GM21367 (cell line): Measurements from ENCODE around the gene GNG4.
"Not testable (repeated sequence)": the region's sequence is repeated elsewhere in the genome, so short reads cannot be mapped to it uniquely, and the experiment has no call there.

Source experiments
- ATAC-seq: cut with Tn5 transposase; IDR thresholded peaks from one replicate; pipeline ENCODE4 v1.9.1; 2021; ENCODE audit not compliant: unreplicated experiment

The GNG4 gene

DNA sequence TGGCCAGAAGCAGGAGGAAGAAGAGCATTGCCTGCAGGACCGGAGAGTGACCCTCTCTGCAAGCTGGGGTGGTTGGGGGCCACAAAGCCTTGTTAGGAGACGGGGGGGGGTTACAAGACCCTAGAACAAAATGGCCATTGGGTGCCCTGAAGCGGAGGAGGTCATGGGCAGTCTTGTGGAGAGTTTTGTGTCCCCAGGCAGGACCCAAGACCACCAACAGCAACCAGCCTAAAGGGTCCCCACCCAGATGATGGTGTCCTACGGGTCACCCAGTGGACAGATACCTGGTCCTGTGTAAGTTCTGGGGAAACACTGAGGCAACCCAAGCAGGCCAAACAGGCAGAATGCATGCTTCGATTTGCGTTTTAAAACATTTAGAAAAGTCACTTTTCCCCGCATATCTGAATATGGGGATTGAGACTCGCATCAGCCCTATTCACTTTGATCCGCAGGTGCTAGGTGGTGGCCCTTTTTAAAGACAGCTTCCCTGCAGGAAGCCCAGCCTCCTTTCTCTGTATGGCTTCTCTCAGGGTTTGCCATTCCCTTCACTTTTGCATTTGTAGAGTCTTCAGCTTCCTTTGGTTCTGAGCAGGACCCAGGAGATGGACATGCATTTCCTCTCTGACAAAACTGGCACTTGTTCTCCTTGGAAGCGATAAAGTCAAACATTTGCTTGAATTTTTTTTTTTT, 21.1 kb downstream of the GNG4 start:
- ATAC-seq = no peak

DNA sequence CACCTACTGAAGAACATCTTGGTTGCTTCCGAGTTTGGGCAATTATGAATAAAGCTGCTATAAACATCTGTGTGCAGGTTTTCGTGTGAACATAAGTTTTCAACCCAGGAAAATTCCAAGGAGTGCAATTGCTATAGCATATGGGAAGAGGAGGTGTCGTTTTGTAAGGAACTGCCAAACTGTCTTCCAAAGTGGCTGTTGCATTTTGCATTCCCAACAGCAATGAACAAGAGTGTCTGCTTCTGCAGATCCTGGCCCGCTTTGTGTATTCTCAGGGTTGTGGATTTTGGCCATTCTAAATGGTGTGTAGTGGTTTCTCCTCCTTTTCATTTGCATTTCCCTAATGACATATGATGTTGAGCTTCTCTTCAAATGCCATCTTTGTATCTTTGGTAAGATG, 23.8 kb downstream of the GNG4 start:
- no peak for ATAC-seq

DNA sequence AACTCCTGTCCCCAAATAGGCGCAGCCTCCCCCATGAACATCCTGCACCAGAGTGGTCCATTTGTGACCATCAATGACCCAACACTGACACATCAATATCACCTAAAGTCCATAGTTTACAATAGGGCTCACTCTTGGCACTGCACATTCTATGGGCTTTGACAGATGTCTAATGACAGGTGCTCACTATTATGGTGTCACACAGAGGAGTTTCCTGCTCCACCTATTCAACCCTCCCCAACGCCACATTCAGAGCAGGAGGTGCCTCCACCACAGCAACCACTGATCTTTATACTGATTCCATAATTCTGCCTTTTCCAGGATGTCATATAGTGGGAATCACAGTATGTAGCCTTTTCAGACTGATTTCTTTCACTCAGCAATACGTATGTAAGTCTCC, 24.2 kb downstream of the GNG4 start:
- ATAC-seq = no peak

DNA sequence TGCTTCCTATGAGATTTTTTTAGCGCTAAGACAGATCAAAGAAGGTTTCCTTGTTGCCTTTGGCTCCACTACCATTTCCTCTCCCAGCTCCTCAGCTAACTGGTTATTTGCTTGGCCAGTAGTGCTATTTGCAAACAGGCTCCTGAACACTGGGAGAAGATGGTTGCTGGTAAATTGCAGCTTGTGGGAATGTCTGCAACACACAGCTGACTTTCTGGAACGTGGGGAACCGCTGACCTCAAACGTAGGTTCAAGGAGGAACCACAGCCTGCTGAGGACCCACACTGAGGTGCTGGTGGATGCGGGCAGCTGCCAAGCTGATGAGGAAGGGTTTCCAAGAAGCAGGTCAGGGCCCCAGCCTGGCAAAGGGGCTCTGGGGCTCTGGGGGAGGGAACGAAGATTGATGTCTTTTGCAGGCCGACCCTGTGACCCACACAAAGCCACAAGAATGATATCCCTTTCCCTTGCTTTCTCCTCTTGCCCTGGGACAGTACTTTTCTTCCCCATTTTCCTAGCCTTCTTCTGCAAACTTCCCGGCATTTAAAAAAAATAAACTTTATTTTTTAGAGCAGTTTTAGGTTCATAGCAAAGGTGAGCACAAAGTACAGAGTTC, 24.8 kb downstream of the GNG4 start:
- ATAC-seq = no peak

DNA sequence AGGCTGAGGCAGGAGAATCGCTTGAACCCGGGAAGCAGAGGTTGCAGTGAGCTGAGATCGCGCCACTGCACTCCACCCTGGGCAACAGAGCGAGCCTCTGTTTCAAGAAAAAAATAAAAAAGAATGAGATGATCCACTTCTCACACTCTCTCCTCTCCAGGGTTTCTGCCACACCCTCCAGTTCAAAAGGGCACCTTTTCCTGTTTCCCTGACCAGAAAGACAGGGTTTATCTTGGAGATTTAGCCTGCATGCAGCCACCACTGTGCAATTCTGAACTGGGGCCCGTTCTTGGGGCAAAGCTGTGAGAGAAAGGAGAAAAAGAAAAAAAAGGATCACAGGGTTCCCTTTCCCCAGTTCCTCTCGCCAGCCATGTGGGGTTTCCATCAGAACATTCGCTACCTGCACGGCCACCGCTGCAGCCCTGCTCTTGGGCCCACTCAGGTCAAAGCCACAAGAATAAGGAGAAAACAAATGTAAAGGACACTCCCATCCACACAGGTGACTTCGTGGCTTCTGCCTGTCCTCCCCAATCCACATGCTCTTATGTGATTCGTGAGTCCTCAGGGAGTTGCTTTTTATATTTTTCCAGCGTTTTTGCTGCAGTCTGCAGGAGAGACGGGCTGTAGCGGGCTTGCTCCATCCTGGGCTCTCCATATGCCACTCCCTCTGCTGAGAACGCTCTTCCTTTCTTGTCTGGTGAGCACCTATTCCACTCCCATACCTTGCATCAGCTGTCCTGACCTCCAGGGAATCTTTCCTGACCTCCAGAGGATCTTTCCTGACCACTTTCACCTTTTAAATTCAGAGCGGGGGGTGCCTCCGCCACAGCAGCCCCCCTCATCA, 26.4 kb downstream of the GNG4 start:
- ATAC-seq = no peak

DNA sequence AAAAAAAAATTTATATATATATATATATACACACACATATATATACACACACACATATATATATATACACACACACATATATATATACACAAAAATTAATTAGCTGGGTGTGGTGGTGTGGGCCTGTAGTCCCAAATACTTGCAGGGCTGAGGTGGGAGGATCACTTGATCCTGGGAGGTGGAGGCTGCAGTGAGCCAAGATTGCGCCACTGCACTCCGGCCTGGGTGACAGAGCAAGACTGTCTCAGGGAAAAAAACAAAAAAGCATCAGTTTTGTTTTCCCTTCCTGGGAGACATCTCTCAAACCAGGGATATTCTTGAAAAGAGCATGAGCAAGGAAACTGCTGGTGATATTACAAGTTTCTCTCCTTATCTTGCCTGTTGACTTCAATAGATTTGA, 30.4 kb downstream of the GNG4 start:
- not testable (repeated sequence) for ATAC-seq

DNA sequence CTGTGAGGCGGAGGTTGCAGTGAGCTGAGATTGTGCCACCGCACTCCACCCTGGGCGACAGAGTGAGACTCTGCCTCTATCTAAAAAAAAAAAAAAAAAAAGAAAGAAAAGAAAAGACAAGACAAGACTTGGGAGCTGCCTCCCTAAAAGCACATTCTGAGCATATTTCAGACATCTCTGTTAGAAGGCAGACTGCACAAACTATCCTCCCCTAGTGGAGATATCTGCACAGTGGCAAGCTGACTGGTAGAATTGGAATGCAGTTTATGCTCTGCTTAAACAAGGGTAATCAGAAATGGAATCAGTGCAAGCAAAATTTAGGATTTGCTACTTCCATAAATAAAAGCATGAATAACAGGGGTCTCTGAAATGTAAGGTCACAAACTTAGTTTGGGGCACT, 31.8 kb downstream of the GNG4 start:
- no peak for ATAC-seq

DNA sequence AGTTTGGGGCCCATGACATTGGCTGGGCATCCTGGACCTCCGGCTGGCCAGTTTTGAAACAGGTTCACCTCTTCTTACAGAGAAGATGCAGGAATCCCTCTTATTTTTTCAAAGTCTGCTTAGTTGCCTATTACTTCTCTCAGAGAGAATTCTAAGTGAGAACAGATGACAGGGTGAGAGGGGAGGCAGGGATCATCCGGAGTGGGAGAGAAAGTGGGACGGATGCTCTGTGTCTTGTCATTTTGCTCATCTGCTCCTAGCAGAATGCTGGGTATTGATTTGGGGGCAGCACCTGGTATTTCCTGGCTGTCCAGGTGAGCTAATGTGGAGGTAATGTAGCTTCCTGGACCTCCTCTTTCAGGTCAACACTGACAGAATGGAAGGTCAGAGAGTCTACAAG, 32.4 kb downstream of the GNG4 start:
- ATAC-seq = no peak

DNA sequence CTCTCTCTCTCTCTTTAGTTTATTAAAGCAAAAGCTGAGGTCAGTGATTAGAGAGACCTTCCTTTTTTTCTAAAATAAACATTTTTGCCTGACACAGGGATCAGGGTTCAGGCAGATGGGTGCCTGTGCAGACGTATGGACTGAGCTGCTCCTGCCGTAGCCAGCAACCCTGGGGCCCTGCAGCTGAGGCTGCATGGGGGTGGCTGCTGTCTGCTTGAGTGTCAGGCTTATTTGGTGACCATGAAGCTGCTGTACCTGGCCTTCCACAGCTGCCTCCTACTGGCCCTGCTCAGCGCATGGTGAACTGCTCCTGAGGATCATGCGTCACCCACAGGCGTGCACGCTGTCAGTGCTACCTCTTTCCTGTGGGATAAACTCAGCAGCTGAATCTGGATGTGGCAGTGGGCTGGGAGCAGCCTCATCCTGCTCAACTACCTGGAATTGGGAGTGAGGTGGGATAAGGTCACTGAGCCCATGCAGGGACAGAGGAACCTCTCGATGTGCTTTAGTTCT, 35.1 kb downstream of the GNG4 start:
- no peak for ATAC-seq

DNA sequence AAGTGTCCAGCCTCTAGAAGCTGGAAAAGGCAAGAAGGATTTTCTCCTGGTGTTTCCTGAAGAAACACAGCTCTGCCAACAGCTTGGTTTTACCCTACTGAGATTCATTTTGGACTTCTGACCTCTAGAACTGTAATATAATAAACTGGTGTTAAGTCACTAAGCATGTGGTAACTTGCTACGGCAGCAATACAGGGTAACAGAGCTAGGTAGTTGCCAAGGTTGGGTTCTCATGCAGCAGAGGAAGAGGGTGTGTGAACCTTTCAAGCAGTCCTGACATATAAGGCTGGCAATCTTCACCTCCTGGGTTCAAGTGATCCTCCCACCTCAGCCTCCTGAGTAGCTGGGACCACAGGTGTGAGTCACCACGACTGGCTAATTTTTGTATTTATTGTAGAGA, 36.0 kb downstream of the GNG4 start:
- ATAC-seq = no peak

DNA sequence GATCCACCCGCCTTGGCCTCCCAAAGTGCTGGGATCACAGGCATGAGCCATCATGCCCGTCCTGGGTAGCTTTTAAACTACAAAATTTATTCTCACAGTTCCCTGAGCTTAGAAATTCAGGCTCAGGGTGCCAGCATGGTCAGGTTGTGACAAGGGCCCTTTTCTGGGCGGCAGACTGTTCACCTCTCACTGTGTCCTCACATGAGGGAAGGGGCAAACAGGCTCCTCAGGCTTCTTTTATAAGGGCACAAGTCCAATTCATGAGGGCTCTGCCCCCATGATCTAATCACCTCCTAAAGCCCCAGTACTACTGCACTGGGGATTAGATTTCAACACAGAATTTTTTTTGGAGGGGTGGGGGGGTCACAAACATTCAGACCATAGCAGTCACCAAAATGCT, 36.8 kb downstream of the GNG4 start:
- no peak for ATAC-seq

DNA sequence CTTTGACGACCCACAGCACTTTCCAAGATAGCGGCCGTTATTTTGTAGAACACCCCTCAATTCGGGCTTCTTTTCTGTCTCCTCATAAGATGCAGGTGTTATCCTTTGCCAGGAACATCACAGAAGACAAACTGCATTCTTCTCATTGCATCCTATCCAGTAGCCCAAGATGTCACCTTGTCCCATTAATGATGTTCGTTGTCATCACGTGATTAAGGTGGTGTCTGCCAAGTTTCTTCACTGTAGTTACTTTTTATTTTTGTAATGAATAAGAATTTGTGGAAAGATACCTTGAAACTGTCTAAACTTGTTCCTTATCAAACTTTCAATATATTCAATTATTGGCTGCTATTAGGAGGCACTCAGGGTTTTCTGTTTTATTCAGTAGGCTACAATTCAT, 39.4 kb downstream of the GNG4 start:
- ATAC-seq = no peak

DNA sequence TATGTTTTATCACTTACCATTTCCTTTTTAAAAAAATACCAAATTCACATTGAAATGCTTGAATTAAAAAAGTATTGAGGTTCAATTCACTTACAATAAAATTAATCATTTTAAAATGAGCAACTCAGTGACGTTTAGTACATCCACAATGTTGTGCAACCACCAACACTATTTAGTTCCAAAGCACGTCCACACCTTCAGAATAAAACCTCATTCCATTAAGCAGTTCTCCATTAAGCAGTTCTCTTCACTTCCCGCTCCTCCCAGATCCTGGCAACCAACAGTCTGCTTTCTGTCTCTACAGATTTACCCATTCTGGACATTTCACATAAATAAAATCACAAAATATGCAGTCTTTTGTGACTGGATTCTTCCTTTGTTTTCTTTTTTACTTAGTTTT, 41.3 kb downstream of the GNG4 start:
- no peak for ATAC-seq

DNA sequence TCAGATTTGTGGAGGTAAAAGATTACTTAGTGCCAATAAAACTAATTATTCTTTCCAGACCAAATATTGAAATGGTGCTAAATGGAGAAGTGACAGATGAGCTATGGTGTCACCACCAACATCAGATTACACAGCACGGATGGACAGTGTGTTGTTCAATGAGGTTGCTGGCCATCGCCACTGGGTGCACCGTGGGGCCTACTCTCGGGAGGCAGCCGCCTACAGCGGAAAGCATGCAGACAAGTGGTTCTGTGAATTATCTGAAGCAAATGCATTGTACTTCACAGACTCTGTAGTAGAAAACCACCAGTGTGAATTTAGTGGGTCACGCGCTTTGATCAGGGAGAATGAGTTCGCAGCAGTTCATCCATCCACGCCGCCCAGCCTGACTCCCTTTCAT, 42.3 kb downstream of the GNG4 start:
- ATAC-seq = no peak

DNA sequence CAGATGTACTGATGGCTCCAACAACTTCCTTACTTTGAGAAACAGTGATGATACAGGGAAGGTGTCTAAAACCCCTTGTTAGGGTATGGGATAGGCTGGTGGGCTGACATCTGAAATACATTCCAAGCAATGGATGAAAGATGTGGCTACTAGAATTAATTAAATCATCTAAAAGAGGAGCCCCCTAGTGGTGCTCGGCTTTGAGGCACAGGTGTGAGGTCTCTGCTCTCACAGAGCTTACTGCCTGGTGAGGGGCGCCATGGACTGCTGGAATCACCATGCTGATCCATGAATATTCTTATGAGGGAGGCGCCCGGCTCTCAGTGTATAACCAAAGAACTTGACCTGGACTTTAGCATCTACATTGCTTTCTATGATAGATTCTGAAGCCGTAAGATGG, 48.5 kb downstream of the GNG4 start:
- ATAC-seq = no peak

DNA sequence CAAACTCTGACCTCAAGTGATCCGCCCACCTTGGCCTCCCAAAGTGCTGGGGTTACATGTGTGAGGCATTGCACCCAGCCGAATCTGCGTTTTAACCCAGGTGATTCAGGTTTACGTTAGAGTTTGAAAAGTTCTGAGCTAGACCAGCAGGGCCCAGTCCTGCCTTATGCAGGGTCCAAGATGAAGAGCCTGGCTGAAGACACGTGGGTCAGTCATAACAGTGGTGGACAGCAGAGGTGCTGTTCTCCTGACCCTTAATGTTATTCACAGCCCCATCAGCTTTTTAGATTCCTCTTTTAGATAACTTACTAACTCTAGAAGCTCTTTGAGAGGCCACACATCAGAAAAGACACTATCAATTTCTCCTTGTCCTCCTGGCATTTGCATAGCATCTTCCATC, 50.0 kb downstream of the GNG4 start:
- ATAC-seq = no peak

DNA sequence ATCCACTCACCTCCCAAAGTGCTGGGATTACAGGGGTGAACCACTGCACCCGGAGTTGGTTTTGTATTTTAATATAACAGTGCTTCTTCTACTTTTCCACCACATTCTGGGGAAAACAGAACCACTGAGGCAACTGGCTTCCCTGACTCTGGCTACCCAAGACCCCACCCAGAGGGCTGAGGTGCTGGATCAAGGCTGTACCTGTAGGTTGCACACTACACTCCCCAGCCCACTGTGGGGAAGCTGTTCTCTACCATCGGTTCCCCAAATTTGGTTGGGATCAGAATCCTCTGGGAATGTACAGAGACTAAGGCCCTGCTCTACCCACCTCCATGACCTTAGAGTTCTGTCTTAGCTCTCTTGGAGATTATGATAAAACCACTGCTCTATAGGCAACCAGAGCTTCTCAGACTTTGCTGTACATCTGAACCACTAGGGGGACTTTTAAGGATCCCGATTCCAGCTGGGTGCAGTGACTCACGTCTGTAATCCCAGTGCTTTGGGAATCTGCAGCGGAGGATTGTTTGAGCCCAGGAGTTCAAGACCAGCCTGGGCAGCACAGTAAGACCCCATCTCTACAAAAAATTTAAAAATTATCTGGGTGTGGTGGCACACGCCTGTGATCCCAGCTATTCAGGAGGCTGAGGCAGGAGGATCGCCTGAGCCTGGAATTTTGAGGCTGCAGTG, 51.6 kb downstream of the GNG4 start:
- no peak for ATAC-seq

DNA sequence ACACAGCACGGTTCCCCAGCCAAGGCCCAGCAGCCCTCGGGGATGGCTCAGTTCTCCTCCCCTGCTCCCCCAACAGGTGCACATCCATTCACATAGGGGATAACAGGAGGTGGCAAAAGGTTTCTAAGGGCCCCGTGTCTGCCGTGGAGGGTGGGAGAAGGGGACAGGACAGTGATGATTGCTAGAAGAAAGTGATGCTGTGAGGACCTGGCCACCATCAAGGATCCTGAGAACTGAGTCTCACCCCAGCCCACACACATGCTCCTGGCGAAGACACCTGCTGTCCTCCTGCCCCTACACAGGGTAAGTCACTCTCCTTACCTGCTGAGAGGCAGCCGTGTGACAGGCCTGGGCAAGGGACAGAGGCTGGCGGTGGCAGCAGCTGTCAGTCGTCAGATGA, 54.5 kb downstream of the GNG4 start:
- ATAC-seq = no peak

DNA sequence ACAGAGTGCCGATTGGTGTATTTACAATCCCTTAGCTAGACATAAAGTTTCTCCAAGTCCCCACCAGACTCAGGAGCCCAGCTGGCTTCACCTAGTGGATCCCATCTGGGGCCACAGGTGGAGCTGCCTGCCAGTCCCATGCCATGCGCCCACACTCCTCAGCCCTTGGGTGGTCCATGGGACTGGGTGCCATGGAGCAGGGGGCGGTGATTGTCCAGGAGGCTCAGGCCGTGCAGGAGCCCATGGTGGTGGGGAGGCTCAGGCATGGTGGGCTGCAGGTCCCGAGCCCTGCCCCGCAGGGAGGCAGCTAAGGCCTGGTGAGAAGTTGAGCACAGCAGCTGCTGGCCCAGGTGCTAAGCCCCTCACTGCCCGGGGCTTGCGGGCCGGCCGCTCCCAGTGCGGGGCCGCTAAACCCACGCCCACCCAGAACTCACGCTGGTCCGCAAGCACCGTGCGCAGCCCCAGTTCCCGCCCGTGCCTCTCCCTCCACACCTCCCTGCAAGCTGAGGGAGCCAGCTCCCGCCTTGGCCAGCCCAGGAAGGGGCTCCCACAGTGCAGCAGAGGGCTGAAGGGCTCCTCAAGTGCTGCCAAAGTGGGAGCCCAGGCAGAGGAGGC, 55.2 kb downstream of the GNG4 start:
- not testable (repeated sequence) for ATAC-seq

DNA sequence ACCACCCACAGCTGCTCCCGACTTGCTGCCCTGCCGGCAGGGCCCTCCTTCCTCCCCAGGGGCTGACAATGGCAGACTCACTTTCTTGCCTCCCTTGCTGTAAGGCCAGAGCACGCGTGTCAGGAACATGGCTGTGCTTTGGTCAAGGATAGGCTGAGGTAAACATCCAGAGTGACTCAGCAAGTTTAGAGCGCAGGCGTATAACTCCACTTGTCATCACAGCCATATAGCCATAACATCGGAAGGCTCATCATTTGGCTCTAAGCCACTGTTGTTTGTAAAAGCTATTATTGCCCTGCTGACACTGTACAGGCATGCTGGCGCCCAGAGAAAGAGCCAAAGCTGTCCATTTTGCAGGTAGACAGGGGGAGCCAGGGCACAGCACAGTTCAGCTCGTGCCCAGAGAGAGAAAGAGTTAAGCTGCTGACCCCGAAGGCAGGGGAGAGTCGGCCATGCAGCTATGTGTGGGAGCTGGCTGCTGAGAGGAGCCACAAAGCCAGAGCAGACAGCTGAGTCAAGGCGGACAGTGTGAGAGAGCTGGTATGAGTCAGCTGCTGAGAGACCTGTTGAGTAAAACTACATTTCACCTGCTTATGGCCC, 60.6 kb downstream of the GNG4 start:
- ATAC-seq = no peak

DNA sequence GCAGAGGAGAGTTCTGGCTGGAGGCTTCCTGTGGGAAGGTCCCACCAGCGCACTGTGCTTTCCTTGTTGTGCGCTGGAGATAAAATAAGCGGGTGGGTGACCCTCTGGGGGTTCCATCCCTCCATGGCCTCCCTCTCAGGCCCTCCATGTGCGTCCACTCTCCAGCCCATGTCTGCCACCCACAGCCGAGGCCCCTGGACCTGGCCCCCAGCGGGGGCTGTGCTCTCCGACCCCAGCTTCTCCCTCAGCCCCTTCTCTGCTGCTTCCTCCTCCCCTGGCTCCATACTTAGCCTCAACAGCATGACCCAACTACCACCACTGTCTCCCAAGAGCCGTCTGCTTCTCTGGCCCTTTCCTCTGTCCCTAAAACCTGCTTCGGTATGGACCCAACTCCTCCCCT, 61.4 kb downstream of the GNG4 start:
- ATAC-seq = no peak
